Memory B cell (primary cell): ENCODE data around the gene LSP1.

Experiments used
- ATAC-seq: fragments of 150-1000 bp; cut with Tn5 transposase; 2 replicates; pipeline ENCODE4 v1.10.0; 2021; ENCODE audit warnings: low read depth, mild to moderate bottlenecking, moderate library complexity
- DNase-seq, 2 donors: peaks; one replicate each; pipeline ENCODE4 v3.0.0; 2022; ENCODE audit warnings: low spot score in 2 of 2
- H3K27ac Mint-ChIP-seq: one replicate; pipeline ENCODE4 v1.8.0; 2022; ENCODE audit warnings: mild to moderate bottlenecking, moderate library complexity, mixed read lengths
- H3K27me3 Mint-ChIP-seq: one replicate; pipeline ENCODE4 v1.8.0; 2022; ENCODE audit warnings: mixed read lengths
- H3K36me3 Mint-ChIP-seq: one replicate; pipeline ENCODE4 v1.8.0; 2022; ENCODE audit warnings: mild to moderate bottlenecking, mixed read lengths
- H3K4me1 Mint-ChIP-seq: one replicate; pipeline ENCODE4 v1.8.0; 2022; ENCODE audit warnings: mixed read lengths
- H3K4me3 Mint-ChIP-seq: one replicate; pipeline ENCODE4 v1.8.0; 2022; ENCODE audit warnings: mild to moderate bottlenecking, moderate library complexity, mixed read lengths
- H3K9me3 Mint-ChIP-seq: one replicate; pipeline ENCODE4 v1.8.0; 2022; ENCODE audit warnings: mixed read lengths

The LSP1 gene

DNA sequence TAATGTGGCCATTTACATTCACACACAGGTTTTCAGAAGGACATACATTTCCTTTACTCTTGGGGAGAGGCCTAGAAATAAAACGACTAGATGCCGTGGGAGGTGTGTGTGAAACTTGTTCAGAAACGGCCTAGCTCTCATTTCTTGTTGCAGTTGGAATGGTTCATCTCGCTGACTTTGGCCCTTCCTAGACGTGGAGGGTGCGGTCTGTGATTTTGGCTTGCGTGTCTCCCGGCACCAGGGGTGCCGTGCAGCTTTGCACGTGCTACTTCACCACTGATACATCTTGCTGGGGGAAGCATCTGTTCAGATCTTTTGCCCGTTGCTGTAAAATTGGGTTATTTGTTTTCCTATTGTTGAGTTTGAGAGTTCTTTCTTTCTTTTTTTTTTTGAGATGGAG lies 41.9 kb downstream of the LSP1 start:
- peaks cover 2% of the 10 kb centered on the region for H3K27me3 Mint-ChIP-seq
- ATAC-seq (no peak), DNase-seq (no peak)
- H3K27ac Mint-ChIP-seq: no peak overlapping the region
- peaks cover 23% of the 10 kb centered on the region for H3K4me1 Mint-ChIP-seq
- peaks cover 7% of the 10 kb centered on the region for H3K9me3 Mint-ChIP-seq
- peaks cover 3% of the 10 kb centered on the region for H3K36me3 Mint-ChIP-seq
- no peak overlapping the region for H3K4me3 Mint-ChIP-seq

- ATAC-seq: no peak
- Mint-ChIP-seq H3K4me1 (peaks cover 23% of the 10 kb centered on the region), H3K9me3 (peaks cover 7% of the 10 kb centered on the region), H3K36me3 (peaks cover 3% of the 10 kb centered on the region), H3K27me3 (peaks cover 2% of the 10 kb centered on the region), H3K27ac (no peak overlapping the region), H3K4me3 (peak overlapping the region; percentile 86)
- DNase-seq: no peak
Observed at GRCh38 chr11:1896468-1896867, 43.6 kb downstream of the LSP1 start.

DNA sequence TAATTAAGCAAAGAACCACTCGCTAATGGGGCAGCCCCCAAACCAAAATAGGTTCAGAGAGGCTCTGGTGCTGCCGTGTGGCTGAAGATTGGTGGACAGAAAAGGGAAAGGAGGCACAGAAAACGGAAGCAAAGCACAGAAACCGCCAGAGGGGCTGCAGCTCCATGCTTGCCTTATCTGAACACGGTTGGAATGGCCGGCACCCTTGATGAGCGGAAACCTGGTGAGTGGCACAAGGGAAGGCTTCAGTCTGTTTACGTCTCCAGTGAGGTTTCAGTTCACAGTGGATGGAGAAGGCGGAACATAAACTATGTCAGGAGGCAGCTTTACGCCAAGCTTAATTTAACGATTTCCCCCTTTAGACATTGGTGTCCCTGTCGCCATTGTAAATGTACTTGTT lies 44.0 kb downstream of the LSP1 start:
- Mint-ChIP-seq H3K9me3 (peaks cover 7% of the 10 kb centered on the region), H3K27me3 (peaks cover 2% of the 10 kb centered on the region), H3K4me3 (peak overlapping the region; percentile 86), H3K27ac (no peak overlapping the region), H3K36me3 (peaks cover 3% of the 10 kb centered on the region), H3K4me1 (peaks cover 23% of the 10 kb centered on the region)
- ATAC-seq (peak; percentile 83), DNase-seq (no peak)

GRCh38 chr11:1899090-1899489 lies 46.2 kb downstream of the LSP1 start:
- Mint-ChIP-seq H3K9me3 (no peaks in the 10 kb centered on the region), H3K4me3 (no peak overlapping the region), H3K4me1 (peaks cover 8% of the 10 kb centered on the region), H3K27ac (no peak overlapping the region), H3K36me3 (no peaks in the 10 kb centered on the region), H3K27me3 (peaks cover 2% of the 10 kb centered on the region)
- DNase-seq: no peak
- no peak for ATAC-seq

GRCh38 chr11:1899686-1900085 lies 46.8 kb downstream of the LSP1 start:
- Mint-ChIP-seq H3K9me3 (no peaks in the 10 kb centered on the region), H3K27me3 (peaks cover 2% of the 10 kb centered on the region), H3K36me3 (no peaks in the 10 kb centered on the region), H3K27ac (no peak overlapping the region), H3K4me3 (no peak overlapping the region), H3K4me1 (peaks cover 8% of the 10 kb centered on the region)
- ATAC-seq (no peak), DNase-seq (no peak)

- no peaks in the 10 kb centered on the region for H3K36me3 Mint-ChIP-seq
- ATAC-seq: no peak
- H3K4me1 Mint-ChIP-seq: no peaks in the 10 kb centered on the region
- no peaks in the 10 kb centered on the region for H3K9me3 Mint-ChIP-seq
- no peak overlapping the region for H3K4me3 Mint-ChIP-seq
- peaks cover 6% of the 10 kb centered on the region for H3K27me3 Mint-ChIP-seq
- DNase-seq: no peak
- H3K27ac Mint-ChIP-seq: no peak overlapping the region
Observed at GRCh38 chr11:1906181-1906580, 53.3 kb downstream of the LSP1 start.

DNA sequence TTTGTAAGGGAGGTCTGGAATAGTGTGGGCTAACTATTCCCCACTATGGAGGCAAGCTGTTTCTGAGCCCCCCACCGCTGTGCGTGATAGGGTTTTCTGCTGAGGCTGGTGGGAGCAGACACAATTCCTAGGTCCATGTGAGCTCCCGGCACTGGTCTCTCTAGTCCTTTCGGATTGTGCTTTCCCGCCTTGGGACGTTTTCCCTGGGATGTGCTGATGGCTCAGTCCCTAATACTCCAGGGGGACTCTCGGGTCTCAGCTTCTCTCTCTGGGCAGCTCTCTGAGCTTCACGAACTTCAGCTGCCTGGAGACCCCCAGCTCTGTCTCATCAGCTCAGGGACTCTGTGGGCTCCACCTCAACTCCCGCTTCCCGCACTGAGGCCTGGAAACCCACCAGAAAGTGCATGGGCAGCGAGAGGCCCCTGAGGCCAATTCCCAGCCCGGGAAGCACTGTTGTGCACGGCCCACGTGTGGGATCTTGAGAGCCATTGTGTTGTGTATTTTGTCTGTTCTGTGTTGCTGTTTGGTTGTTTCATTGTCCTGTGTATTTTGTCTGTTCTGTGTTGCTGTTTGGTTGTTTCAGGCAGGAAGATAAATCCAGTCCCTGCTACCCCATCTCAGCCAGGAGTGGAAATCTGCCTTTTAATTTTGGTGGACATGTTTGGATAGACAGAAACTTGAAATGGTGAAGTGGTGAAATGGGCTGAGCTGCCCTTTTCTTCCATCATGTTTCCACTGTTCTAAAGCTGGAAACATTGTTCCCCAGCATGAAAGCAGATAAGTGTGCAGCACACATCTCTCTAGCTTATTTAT lies 53.9 kb downstream of the LSP1 start:
- ATAC-seq: no peak
- H3K4me3 Mint-ChIP-seq: no peak overlapping the region
- no peaks in the 10 kb centered on the region for H3K9me3 Mint-ChIP-seq
- DNase-seq: no peak
- no peak overlapping the region for H3K27ac Mint-ChIP-seq
- peaks cover 6% of the 10 kb centered on the region for H3K27me3 Mint-ChIP-seq
- H3K4me1 Mint-ChIP-seq: no peaks in the 10 kb centered on the region
- H3K36me3 Mint-ChIP-seq: no peaks in the 10 kb centered on the region

GRCh38 chr11:1908618-1909017 lies 55.7 kb downstream of the LSP1 start:
- Mint-ChIP-seq H3K4me3 (no peak overlapping the region), H3K27ac (no peak overlapping the region), H3K36me3 (no peaks in the 10 kb centered on the region), H3K27me3 (peaks cover 9% of the 10 kb centered on the region), H3K9me3 (no peaks in the 10 kb centered on the region), H3K4me1 (peaks cover 3% of the 10 kb centered on the region)
- no peak for ATAC-seq
- DNase-seq: no peak

- peaks cover 5% of the 10 kb centered on the region for H3K4me1 Mint-ChIP-seq
- H3K9me3 Mint-ChIP-seq: no peaks in the 10 kb centered on the region
- no peaks in the 10 kb centered on the region for H3K36me3 Mint-ChIP-seq
- ATAC-seq (no peak), DNase-seq (no peak)
- no peak overlapping the region for H3K4me3 Mint-ChIP-seq
- peaks cover 15% of the 10 kb centered on the region for H3K27me3 Mint-ChIP-seq
- H3K27ac Mint-ChIP-seq: no peak overlapping the region
Observed at GRCh38 chr11:1909524-1909923, 56.6 kb downstream of the LSP1 start.

GRCh38 chr11:1912289-1912878 lies 59.5 kb downstream of the LSP1 start:
- Mint-ChIP-seq H3K27me3 (peaks cover 21% of the 10 kb centered on the region), H3K27ac (no peak overlapping the region)

GRCh38 chr11:1913271-1914060 lies 60.6 kb downstream of the LSP1 start:
- DNase-seq (no peak), ATAC-seq (no peak)
- no peak overlapping the region for H3K4me3 Mint-ChIP-seq
- peaks cover 18% of the 10 kb centered on the region for H3K27me3 Mint-ChIP-seq
- no peaks in the 10 kb centered on the region for H3K9me3 Mint-ChIP-seq
- H3K27ac Mint-ChIP-seq: no peak overlapping the region
- peaks cover 20% of the 10 kb centered on the region for H3K4me1 Mint-ChIP-seq
- H3K36me3 Mint-ChIP-seq: no peaks in the 10 kb centered on the region

More at GRCh38 chr11:1912289-1912878, 59.5 kb downstream of the LSP1 start:
- H3K9me3 Mint-ChIP-seq: no peaks in the 10 kb centered on the region
- no peaks in the 10 kb centered on the region for H3K36me3 Mint-ChIP-seq
- DNase-seq (no peak), ATAC-seq (peak; percentile 42)
- H3K4me1 Mint-ChIP-seq: peaks cover 20% of the 10 kb centered on the region
- no peak overlapping the region for H3K4me3 Mint-ChIP-seq

GRCh38 chr11:1915795-1916131 lies 62.9 kb downstream of the LSP1 start:
- no peaks in the 10 kb centered on the region for H3K9me3 Mint-ChIP-seq
- no peak overlapping the region for H3K27ac Mint-ChIP-seq
- no peaks in the 10 kb centered on the region for H3K36me3 Mint-ChIP-seq
- ATAC-seq: no peak
- DNase-seq: no peak
- H3K27me3 Mint-ChIP-seq: peaks cover 17% of the 10 kb centered on the region
- no peak overlapping the region for H3K4me3 Mint-ChIP-seq
- H3K4me1 Mint-ChIP-seq: peaks cover 20% of the 10 kb centered on the region

GRCh38 chr11:1916132-1916985 lies 63.5 kb downstream of the LSP1 start:
- Mint-ChIP-seq H3K4me3 (no peak overlapping the region), H3K27ac (no peak overlapping the region), H3K36me3 (no peaks in the 10 kb centered on the region), H3K4me1 (peaks cover 23% of the 10 kb centered on the region), H3K27me3 (peaks cover 17% of the 10 kb centered on the region), H3K9me3 (no peaks in the 10 kb centered on the region)
- ATAC-seq (peak; percentile 55), DNase-seq (no peak)
